HG03025 (cell line): ENCODE data around the gene PIGW.
"Not testable (repeated sequence)": the region's sequence is repeated elsewhere in the genome, so short reads cannot be mapped to it uniquely, and the experiment has no call there.

ENCODE experiments used
- ATAC-seq: cut with Tn5 transposase; IDR thresholded peaks from one replicate; pipeline ENCODE4 v1.9.1; 2021; ENCODE audit warnings: mild to moderate bottlenecking, moderate library complexity; ENCODE audit not compliant: unreplicated experiment, low FRiP score

The PIGW gene

GRCh38 chr17:36506831-36507230 lies 28.0 kb upstream of the PIGW start:
- no peak for ATAC-seq

- no peak for ATAC-seq
These were observed 27.5 kb upstream of the PIGW start for GRCh38 chr17:36507266-36507665.

GRCh38 chr17:36508439-36508838 lies 26.3 kb upstream of the PIGW start:
- not testable (repeated sequence) for ATAC-seq

- ATAC-seq, result no peak
These were observed 25.4 kb upstream of the PIGW start for GRCh38 chr17:36509272-36509985.

GRCh38 chr17:36510636-36511035 lies 24.2 kb upstream of the PIGW start:
- no peak for ATAC-seq

GRCh38 chr17:36511216-36511615 lies 23.6 kb upstream of the PIGW start:
- no peak for ATAC-seq

- ATAC-seq, result no peak
These were observed 22.1 kb upstream of the PIGW start for GRCh38 chr17:36512641-36513040.

GRCh38 chr17:36514856-36515255 lies 19.9 kb upstream of the PIGW start:
- ATAC-seq, result no peak

GRCh38 chr17:36515837-36516236 lies 18.9 kb upstream of the PIGW start:
- no peak for ATAC-seq

- no peak for ATAC-seq
These were observed 11.7 kb upstream of the PIGW start for GRCh38 chr17:36523113-36523512.

- ATAC-seq, result no peak
These were observed 10.3 kb upstream of the PIGW start for GRCh38 chr17:36524428-36524876.

- no peak for ATAC-seq
These were observed 9.7 kb upstream of the PIGW start for GRCh38 chr17:36525113-36525512.

- no peak for ATAC-seq
These were observed 8.9 kb upstream of the PIGW start for GRCh38 chr17:36525888-36526287.

GRCh38 chr17:36527621-36528250 lies 7.1 kb upstream of the PIGW start:
- no peak for ATAC-seq

GRCh38 chr17:36529121-36529520 lies 5.7 kb upstream of the PIGW start:
- no peak for ATAC-seq

- ATAC-seq, result no peak
These were observed 2.3 kb upstream of the PIGW start for GRCh38 chr17:36532435-36532975.

GRCh38 chr17:36533935-36534839 lies 600 bp upstream of the PIGW start:
- ATAC-seq, result peak; percentile 34

- ATAC-seq, result peak; percentile 8
These were observed 888 bp downstream of the PIGW start for GRCh38 chr17:36535669-36536081.

- ATAC-seq, result no peak
These were observed 5.9 kb downstream of the PIGW start for GRCh38 chr17:36540696-36541095.

GRCh38 chr17:36542755-36543154 lies 8.0 kb downstream of the PIGW start:
- ATAC-seq, result no peak

GRCh38 chr17:36544044-36544306 lies 9.2 kb downstream of the PIGW start:
- no peak for ATAC-seq
